Chondrocyte (in vitro differentiated cells): Measurements from ENCODE around the gene MAP4K1. TPM values are rescaled to one million over a fixed set of nuclear protein-coding genes. Genes with fewer than 3 reads are reported as not detected.

Experiments
- DNase-seq: peaks from one replicate; pipeline ENCODE4 v3.0.0; 2021; ENCODE audit warnings: mixed read lengths, low spot score
- H3K27ac Mint-ChIP-seq: one replicate; pipeline ENCODE4 v1.8.0; 2021; ENCODE audit warnings: mild to moderate bottlenecking, moderate library complexity, mixed read lengths; ENCODE audit not compliant: unreplicated experiment
- H3K27me3 Mint-ChIP-seq: 2 replicates; pipeline ENCODE4 v1.8.0; 2021; ENCODE audit warnings: low read depth, mixed read lengths
- H3K36me3 Mint-ChIP-seq: 2 replicates; pipeline ENCODE4 v1.8.0; 2021; ENCODE audit warnings: low read depth, mixed read lengths
- H3K4me1 Mint-ChIP-seq: 2 replicates; pipeline ENCODE4 v1.8.0; 2021; ENCODE audit warnings: low read depth, mild to moderate bottlenecking, mixed read lengths
- H3K4me3 Mint-ChIP-seq: one replicate; pipeline ENCODE4 v1.8.0; 2021; ENCODE audit warnings: mild to moderate bottlenecking, moderate library complexity, mixed read lengths; ENCODE audit not compliant: unreplicated experiment
- H3K9me3 Mint-ChIP-seq: 2 replicates; pipeline ENCODE4 v1.8.0; 2021; ENCODE audit warnings: low read depth, mixed read lengths
- total RNA-seq: library from RNA; stranded (reverse); gene quantifications from 3 replicates; pipeline ENCODE4 v1.2.1, GENCODE V29; 2021
- TF ChIP-seq, protein P1 (sequence below): fragments of 200-600 bp; sonication (generic); IDR thresholded peaks from 2 replicates; pipeline ENCODE4 v1.5.0; 2021; ENCODE audit warnings: antibody characterized with exemption, mild to moderate bottlenecking, moderate library complexity

MAP4K1 gene
- total RNA-seq, 1 donor from 2014 or later = 1.4 TPM

DNA sequence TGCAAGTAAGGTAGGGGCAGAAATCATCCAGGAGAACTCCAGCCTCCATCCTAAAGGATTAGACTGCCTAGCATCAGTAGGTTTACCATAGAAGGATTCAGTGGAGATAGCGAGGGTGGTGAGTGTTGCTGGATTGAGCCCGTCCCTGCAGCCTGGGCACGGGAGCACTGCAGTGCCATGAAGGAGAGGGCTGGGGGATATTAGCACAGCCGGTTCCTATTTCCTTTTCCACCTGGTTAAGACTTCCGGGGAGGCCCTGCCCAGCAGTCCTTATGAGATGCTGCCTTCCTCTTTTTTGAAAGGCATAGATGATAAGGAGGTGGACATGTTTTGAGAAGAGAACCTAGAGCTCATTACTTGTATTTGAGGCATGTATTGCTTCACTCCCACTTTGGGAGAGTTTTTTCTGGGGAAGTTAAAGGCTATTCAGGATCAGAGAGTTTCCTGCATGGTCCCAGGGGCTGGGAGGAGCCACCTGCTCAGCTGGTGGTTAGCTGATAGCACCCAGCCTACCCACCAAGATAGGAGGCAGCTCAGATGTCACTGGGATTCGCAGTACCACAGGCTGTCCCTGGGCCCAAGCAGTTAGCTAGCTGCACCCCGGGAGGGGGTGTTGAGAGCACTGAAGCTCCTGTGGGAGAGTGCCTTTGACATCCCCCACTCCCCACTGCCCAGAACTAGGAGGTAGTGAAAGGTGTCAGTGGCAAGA is 46.9 kb upstream of the MAP4K1 start:
- no peaks in the 10 kb centered on the region for H3K9me3 Mint-ChIP-seq
- peaks cover 98% of the 10 kb centered on the region for H3K4me1 Mint-ChIP-seq
- TF ChIP-seq, protein P1, sequence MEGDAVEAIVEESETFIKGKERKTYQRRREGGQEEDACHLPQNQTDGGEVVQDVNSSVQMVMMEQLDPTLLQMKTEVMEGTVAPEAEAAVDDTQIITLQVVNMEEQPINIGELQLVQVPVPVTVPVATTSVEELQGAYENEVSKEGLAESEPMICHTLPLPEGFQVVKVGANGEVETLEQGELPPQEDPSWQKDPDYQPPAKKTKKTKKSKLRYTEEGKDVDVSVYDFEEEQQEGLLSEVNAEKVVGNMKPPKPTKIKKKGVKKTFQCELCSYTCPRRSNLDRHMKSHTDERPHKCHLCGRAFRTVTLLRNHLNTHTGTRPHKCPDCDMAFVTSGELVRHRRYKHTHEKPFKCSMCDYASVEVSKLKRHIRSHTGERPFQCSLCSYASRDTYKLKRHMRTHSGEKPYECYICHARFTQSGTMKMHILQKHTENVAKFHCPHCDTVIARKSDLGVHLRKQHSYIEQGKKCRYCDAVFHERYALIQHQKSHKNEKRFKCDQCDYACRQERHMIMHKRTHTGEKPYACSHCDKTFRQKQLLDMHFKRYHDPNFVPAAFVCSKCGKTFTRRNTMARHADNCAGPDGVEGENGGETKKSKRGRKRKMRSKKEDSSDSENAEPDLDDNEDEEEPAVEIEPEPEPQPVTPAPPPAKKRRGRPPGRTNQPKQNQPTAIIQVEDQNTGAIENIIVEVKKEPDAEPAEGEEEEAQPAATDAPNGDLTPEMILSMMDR = no peak
- H3K27ac Mint-ChIP-seq = peak overlapping the region; percentile 100
- H3K36me3 Mint-ChIP-seq = peaks cover 10% of the 10 kb centered on the region
- H3K4me3 Mint-ChIP-seq = peak overlapping the region; percentile 20
- H3K27me3 Mint-ChIP-seq = no peaks in the 10 kb centered on the region
- DNase-seq = no peak

DNA sequence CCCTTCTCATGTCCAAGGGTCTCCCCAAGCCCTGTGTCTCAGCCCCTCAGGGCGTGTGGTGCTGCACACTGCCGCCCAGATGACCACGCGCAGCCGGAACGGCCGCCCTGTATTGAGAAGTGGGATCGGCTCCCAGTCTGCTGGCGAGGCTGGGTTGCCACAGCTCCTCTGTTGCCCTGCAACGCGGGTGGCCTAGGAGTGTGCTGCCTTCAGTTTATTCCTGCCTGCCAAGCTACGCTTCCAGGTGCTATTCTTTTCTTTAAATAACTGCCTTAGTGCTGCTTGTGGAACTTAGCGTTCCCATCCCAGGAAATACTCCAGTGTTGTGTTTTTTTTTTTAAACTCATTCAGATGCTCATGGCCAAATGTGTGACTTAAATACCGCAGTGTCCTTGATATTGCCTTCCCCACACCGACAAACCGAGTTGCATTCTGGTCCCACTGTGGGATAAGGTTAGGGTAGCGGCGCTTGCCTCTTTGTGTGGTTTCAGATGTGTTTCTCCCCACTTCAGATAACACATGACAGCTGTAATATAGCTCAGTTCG is 46.3 kb upstream of the MAP4K1 start:
- H3K4me3 Mint-ChIP-seq = peak overlapping the region; percentile 20
- DNase-seq = no peak
- peaks cover 98% of the 10 kb centered on the region for H3K4me1 Mint-ChIP-seq
- peak overlapping the region; percentile 100 for H3K27ac Mint-ChIP-seq
- H3K27me3 Mint-ChIP-seq = no peaks in the 10 kb centered on the region
- TF ChIP-seq, protein P1 = no peak
- H3K9me3 Mint-ChIP-seq = no peaks in the 10 kb centered on the region
- peaks cover 6% of the 10 kb centered on the region for H3K36me3 Mint-ChIP-seq

DNA sequence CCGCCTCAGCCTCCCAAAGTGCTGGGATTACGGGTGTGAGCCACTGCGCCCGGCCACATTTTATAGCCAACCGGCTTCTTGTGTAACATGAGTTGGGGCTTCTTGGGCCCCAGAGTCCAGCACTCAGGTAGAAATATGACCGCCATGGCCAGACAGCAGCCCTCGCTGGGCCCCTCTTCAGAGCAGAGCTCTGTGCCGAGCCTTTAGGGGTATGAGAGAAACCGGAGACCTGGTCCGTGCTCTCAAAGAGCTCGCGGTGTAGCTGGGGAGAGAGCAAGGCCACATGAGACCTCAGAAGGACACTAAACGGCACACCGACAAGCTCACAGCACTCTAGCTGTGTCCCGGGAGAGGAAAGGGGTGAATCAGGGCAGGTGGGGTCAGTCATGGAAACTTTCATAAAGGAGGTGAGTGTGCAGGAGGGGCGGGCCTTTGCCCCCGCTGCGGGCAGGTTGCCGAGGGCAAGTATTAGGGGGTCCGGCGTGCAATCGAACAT is 45.5 kb upstream of the MAP4K1 start:
- Mint-ChIP-seq H3K27me3 (no peaks in the 10 kb centered on the region), H3K27ac (peak overlapping the region; percentile 100), H3K36me3 (peaks cover 6% of the 10 kb centered on the region), H3K4me3 (peak overlapping the region; percentile 58), H3K9me3 (no peaks in the 10 kb centered on the region), H3K4me1 (peaks cover 98% of the 10 kb centered on the region)
- no peak for DNase-seq
- TF ChIP-seq, protein P1 = no peak

DNA sequence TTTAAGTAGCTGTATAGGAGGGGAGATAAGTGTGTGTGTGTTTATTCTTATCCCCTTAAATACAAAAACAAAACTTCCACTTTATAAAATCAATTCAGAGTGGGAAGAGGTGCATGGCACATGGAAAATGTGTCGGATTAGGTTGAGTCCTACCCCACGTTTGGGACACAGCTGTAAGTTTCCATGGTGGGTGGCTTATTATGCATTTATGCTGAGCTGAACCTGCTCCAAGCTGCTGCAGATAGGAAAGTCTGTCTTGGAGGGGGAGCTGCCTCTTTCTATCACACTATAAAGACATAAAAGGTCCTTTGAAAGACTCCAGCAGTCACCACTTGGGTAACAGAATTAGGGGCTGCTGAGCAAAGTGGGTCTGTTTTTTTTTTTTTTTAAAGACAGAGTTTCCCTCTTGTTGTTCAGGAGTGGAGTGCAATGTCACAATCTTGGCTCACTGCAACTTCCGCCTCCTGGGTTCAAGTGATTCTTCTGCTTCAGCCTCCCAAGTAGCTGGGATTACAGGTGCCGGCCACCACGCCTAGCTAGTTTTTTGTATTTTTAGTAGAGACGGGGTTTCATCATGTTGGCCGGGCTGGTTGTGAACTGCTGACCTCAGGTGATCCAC is 44.9 kb upstream of the MAP4K1 start:
- peak overlapping the region; percentile 12 for H3K4me3 Mint-ChIP-seq
- TF ChIP-seq, protein P1 = no peak

DNA sequence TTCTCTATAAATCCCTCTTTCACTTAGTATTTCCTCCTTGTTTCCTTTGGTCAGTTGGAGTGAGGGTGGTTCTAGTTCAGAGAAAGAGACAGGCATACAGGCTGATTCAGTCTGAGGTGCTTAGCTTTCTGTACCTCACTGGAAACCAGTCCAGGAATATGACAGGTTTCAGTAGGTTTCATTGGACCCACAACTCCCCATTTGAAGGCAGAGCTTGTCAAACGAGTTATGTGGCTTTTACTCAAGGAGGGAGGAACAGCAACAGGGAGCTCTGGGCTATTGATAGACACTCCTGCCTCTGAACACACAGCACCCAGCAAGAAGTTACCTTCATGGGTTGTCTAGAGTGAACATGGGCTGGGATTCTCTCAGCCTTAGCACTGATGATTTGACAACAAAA is 44.2 kb upstream of the MAP4K1 start:
- no peak for DNase-seq
- Mint-ChIP-seq H3K4me1 (peaks cover 98% of the 10 kb centered on the region), H3K27ac (peak overlapping the region; percentile 100), H3K9me3 (no peaks in the 10 kb centered on the region), H3K4me3 (no peak overlapping the region), H3K36me3 (peaks cover 6% of the 10 kb centered on the region), H3K27me3 (no peaks in the 10 kb centered on the region)
- TF ChIP-seq, protein P1 = no peak

More for the DNA sequence above, 44.9 kb upstream of the MAP4K1 start:
- Mint-ChIP-seq H3K27me3 (no peaks in the 10 kb centered on the region), H3K27ac (peak overlapping the region; percentile 100), H3K9me3 (no peaks in the 10 kb centered on the region), H3K36me3 (peaks cover 6% of the 10 kb centered on the region), H3K4me1 (peaks cover 98% of the 10 kb centered on the region)
- DNase-seq = no peak
